HG02943 (cell line): ENCODE measurements around the gene C1orf174.

Experiments
- ATAC-seq: cut with Tn5 transposase; IDR thresholded peaks from one replicate; pipeline ENCODE4 v1.9.1; 2021; ENCODE audit warnings: mild to moderate bottlenecking, low read depth, moderate library complexity; ENCODE audit not compliant: unreplicated experiment

Gene C1orf174

DNA sequence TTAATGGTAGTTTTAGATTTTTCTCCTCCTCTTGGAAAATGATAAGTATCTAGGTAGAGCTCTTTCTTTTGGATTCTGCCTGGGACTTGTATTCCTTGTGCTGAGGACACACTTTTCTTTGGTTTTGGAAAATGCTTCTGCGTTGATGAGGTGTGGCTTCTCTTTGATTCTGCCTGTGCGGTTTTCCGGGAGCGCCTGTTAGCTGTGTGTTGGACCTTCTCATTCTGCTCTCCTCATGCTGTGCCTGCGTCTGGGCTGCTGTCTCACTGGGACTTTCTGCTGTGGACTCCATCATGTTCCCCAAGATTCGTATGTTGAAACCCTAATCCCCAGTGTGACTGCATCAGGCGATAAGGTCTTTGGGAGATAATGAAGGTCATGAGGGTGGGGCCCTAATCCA, 21.0 kb downstream of the C1orf174 start:
- ATAC-seq: no peak

DNA sequence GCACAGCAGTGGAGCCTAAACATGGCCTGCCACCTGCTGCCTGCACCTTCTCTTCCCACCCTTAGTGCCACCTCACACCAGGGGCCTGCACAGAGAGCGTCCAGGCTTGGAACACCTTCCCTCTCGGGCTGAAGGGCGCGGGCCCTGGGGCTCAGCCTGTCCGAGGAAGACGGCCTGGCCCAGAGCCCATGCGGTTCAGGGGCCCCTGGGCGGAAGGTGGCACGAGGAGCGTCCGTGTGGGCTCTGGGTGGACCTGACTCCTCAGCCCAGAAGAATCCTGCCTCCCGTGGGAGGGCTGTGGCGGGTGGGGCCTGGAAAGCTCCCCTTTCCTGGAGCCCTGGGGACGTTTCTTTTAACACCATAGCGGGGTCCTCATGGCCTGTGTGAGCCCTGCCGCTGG, 23.4 kb downstream of the C1orf174 start:
- no peak for ATAC-seq

DNA sequence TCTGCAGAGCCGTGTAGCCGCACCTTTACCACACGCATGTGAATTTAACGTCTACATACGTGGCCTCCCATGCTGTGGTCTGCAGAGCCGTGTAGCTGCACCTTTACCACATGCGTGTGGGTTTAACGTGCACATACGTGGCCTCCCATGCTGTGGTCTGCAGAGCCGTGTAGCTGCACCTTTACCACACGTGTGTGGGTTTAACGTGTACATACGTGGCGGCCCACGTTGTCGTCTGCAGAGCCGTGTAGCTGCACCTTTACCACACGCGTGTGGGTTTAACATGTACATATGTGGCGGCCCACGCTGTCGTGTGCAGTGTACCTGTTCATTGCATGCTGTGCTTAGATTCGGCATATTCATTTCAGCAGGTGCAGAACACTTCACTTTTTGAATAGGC, 25.3 kb downstream of the C1orf174 start:
- ATAC-seq: no peak

DNA sequence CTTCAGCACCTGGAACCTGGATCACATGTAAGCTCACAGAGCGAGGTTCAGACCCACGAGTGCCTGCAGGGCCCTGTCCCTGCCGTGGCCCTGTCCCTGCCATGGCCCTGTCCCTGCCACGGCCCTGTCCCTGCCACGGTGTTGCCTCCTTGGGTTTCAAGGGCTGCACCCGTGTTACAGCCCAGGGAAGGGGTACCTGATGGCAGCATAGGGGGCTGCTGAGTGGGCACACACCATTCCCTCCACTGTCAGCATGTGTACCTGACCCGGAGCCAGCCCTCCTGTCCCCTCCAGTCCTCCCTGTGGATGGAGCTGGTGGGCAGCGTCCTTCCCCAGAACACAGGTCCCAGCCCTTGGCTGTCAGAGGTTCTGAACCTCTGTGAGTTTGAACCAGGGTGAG, 27.5 kb downstream of the C1orf174 start:
- no peak for ATAC-seq

DNA sequence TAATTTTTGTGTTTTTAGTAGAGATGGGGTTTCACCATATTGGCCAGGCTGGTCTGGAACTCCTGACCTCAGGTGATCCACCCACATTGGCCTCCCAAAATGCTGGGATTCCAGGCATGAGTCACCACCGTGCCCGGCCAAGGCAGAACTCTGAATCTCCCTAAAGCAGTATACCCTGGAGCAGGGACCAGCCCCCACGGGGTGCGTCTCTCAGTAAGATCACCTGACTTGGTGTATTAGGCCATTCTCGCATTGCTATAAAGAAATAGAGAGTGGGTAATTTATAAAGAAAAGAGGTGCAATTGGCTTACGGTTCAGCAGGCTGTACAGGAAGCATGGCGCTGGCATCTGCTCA, 28.6 kb downstream of the C1orf174 start:
- ATAC-seq: no peak

DNA sequence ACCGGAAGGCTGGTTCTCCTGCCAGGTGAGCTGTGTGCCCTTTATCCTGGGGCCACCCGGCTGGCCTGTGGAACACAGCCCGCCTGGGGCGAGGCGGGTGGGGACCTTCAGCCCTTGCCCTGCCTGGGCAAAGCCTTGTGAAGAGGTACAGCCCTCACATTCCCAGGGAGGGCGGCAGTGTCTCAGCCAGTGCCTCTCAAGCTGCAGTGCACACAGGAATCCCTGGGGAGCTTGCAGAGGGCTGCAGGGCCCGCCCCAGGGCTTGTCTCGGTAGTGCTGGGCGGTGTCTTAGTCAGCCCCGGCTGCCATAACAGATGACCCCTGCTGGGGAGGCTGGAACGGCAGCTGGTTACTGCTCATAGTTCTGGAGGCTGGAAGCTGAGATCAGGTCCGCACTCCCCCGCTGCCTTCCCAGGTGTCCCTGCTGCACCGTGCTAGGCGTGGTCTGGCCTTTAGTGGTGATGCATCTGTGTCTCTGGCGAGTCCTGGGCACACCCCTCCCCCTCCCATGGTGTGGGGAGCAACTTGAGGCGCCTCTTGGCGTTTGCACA, 30.2 kb downstream of the C1orf174 start:
- ATAC-seq: no peak

DNA sequence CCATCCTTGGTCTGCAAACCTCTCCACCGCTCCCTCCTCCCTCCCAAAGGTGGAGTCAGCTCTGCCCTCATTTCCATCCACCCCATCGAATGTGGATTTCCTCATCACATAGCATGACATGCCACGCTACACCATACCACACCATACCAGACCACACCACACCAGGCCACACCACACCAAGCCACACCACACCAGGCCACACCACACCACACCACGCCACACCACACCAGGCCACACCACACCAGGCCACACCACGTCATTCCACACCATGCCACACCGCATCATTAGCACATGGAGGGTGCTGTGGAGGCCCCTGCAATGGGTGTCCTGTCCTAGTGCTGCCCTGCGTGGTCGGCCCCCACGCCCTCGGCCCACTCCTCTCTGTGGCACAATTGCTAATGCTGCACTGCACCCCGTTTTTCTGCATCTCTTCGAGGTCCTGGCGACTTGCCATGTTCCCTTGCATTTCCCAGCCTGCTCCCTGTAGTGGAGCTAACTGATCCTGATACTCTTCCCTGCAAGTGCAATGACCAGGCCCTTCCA, 31.5 kb downstream of the C1orf174 start:
- ATAC-seq: no peak

DNA sequence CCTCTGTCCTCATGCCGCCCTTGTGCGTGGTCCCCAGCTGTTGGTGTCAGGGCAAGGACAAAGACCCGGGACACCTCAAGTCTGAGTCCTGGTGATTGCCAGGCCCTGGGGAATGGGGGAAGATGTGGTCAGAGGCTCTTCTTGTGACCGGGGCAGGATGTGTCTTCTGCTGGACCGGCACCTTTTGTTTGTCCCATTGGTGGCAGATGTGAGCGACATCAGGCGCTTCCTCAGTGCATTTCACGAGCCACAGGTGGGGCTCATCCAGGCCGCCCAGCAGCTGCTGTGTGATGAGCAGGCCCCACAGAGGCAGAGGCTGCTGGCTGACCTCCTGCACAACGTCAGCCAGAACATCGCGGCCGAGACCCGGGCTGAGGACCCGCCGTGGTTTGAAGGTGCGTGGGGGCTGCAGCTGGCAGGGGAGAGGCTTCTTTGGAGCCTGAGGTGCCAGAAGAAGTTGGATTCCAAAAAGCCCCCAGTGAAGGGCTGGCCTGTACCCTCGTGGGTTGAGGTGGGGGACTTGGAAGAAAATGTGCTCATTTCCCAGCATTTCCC, 34.4 kb downstream of the C1orf174 start:
- ATAC-seq: no peak

DNA sequence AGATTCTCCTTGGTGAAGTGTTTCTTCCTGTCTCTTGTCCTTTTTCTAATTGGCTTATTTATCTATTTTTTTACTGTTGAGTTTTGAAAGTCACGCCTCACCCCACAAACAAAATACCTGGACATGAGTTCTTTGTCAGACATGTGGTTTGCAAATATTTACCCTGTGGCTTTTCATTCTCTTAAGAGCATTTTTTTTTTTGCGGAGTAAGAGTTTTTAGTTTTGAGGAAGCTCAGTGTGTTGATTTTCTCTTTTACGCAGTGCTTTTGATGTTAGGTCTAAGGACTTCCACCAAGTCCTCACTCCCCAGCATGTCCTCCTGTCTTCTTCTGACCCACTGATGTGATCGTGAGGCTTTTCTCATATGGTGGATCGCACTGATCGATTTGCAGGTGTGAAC, 35.2 kb downstream of the C1orf174 start:
- no peak for ATAC-seq

DNA sequence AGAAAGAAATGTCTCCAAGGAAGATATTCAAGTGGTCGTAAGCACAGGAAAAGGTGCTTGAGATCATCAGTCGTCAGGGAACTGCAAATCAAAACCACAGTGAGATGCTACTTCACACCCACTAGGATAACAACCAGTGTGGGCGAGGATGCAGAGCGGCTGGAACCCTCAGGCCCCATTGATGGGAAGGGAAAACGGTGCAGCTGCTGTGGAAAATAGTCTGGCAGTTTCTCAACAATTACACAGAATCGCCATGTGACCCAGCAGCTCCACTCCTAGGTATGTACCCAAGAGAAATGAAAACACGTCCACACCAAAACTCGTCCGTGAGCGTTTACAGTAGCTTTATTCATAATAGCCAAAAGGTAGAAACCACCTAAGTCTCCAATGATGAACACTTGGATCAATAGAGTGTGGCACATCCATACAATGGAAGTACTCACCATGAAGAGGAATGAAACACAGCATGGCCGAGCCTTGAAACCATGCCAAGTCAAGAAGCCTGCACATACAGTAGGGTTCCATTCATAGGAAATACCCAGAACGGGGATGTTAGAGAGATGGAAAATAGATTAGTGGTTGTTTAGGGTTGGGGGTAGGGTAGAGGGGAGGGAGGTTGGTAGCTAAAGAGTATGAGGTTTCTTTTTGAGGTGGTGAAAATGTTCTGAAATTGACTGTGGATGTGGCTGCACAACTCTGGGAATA, 36.7 kb downstream of the C1orf174 start:
- no peak for ATAC-seq

DNA sequence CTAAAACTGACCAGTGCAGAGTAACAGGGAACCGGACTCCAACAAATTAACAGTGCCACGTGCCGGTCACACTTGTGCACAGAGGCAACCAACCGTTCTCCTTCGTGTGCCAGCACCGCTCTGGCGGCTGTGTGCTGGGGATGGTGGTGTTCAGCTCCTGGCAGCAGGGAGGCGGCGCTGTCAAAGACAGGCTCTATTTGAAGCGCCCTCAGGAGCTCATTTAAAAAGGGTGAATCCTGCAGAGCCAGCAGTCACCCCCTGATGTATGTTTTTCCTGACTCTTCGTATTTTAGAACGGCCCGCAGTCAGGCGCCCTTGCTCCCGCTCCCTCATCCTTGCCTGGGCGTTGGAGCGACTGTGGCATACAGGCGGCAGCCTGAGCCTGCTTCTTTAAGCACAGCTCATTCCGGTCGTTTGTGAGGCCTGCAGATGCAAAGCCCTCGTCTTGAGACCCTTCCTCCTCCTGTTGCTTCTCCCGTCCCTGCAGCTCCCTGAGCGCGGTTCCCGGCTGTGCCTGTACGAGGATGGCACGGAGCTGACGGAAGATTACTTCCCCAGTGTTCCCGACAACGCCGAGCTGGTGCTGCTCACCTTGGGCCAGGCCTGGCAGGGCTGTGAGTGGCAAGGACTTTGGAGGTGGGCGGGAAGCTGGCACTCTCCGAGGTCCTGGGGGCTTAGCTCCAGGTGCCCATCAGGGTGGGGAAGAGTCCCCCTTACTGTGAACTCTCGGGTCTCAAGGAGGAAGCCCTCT, 41.7 kb downstream of the C1orf174 start:
- no peak for ATAC-seq

DNA sequence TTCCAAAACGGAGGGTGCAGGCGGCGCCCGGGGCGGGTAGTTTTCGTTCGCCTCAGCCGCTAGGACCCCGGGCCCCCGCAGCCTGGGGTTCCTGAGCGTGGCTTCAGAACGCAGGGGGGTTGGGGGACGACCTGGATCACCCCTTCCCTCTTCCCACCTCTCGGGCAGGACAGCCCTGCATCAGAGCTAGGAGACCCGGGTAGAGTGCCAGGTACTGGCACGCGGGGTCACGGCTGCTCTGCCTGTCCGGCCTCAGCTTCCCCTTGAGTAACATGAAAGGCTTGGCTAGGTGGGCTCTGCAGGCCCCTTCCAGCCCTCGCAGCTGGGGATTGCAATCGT, 42.3 kb downstream of the C1orf174 start:
- ATAC-seq: peak; percentile 0

DNA sequence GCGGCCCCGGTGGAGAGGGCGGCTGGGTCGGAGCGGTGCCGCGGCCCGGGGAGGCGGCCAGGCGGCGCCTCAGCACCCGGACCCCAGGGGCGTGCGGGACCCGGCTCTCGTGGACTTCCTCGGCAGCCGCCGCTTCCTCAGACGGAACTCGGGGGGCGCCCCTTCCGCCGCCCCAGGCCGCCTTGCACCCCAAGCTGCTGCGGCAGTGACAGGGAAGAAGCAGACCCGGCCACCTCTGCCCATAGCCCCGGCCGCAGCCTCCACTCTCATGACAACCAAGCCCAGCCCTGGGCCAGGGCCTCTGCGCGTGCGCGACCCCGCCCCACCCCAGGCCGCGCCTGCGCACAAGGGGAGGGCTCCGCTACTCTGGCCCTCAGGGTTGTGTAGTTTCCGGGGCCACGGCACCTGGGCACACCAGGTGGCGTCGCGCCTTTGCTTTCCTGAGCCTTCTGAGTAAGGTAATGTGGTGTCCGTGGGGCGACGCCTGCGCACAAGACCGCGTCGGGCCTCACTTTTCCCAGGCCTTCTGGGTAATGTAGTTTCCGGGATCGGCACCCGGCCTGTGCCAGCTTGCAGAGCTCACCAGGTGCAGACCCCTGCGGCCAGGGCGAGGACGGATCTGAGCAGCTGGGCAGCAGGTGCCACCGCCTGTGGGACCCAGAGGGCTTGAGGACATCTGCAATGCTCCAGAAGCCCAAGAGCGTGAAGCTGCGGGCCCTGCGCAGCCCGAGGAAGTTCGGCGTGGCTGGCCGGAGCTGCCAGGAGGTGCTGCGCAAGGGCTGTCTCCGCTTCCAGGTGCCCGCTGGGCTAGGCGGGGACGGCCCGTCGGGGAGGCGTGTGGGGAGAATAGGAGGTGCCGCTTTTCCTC, 42.9 kb downstream of the C1orf174 start, which contains the start of the genes CEP104 and DFFB:
Gene CEP104 (minus strand): TSS at position 289 of the 868 bp plus-strand sequence. CDS start 4,804 bp downstream, outside the sequence.
Gene DFFB (plus strand): TSS at position 554 of the 868 bp plus-strand sequence. CDS start 128 bp downstream, at position 682.
- peak; percentile 94 for ATAC-seq

DNA sequence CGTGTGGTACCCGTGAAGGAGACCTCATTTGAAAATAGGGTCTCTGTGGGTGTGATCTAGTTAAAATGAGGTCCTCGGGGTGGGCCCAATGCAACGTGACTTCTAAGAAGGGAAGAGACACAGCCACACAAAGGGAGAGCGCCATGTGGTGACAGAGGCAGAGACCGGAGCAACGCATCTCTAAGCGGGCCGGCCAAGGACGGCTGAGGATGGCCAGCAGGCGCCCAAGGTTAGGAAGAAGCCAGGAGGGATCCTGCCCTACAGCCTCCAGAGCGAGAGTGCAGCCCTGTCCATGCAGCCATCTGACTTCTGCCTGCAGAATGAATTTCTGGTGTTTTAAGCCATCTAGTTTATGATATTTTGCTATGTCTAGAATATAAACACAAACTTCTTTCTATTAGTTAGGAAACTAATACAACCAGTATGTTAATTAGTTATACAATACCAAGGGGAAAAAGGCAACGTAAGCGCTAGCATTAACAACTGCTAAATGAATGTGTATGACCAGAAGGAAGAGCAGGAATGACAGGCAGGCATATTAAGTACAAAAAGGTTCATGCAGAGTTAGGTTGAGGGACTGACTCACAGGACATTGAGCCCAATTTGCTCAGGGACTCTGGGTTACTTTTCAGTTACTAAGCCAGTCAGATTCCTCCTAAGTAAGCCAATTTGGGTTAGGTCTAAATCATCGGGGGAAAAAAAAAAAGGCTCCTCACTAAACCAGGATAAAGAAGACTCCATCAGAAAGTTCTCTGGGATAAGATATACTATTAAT, 47.2 kb downstream of the C1orf174 start:
- no peak for ATAC-seq

DNA sequence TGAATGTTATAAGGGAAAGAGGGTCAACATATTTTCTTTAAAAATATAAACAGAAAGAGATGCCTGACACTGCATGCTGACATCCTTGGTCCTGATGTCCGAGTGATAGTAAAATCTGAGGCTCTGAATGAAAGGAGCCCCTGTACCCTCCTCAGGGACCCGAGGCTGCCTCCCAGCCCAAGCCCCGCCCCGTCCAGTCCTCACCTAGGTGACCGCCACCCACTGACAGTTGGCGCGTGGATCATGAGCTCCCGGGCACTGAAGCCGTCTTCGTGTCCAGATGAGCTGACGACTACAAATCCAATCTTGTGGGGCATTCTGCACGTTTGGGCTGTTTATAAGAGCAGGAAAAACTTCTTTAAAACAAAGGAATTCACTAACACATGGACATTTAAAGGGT, 48.0 kb downstream of the C1orf174 start:
- no peak for ATAC-seq

DNA sequence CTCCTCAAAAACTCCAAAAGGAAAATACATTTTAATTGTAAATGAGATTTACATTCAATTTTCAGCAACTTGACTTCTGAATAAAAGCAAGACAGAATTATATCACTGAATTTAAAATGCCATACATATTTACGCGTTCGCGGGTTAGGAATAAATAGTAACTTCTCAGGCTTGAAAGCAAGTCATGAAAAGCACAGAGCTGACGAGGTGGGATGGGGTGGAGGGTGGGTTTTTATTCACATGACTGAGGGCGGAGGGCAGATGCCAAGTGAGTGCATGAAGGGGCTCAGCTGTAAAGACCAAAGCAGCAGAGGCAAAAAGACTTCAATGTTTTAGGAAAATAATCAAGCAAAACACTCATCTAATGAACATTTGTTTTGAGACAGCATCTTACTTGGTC, 48.8 kb downstream of the C1orf174 start:
- ATAC-seq: no peak

DNA sequence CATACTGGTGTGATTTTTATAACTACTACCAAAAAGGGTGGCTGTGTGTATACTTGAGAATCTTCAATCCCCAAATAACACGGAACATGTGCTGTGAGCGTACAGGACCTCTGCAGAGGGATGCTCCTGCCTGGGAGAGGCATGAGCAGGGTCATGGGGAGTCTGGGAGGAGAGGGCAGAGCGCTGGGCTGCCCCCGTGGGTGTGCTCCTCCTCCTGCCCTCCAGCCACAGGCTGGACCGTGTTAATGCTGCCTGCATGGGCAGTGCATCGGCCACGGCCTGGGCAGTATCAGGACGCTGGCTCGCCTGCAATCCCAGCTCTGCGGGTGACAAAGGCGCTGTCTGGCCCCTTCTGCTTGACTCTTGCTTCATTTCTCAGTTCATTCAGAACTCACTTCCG, 49.2 kb downstream of the C1orf174 start:
- ATAC-seq: no peak

DNA sequence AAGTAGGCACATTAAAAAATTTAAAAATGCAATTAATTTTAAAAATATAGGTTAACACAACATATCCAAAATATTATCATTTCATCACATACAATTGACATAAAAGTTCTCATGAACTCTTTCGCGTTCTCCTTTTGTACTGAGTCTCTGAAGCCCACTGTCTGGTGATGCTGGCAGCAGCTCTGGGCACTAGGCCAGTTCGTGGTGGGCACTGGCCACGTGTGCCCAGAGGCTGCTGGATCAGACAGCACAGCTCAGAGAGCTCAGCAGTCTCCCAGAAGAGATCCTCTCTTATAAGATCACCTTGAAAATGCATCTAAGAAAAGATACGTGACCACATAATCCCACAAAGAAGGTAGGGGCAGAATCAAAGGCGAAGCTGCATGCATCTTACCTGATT, 53.0 kb downstream of the C1orf174 start:
- no peak for ATAC-seq

DNA sequence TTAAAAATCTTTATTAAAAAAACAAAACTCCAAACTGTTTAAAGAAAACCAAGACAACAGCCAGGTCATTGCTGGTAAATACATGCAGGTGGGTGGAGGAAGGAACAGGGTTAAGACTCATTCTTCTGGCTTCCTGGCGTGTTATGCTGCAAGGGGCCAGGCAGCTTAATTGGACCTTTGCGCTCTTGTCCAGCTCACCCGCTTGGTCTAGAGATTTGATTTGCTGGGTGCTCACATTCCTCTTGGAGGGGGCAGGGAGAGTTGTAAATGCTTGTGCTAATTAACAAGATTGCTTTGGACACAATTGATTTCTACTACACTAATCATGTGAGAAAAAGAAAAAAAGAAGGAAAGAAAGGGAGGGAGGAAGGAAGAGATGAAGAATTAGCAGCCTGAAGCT, 53.5 kb downstream of the C1orf174 start:
- no peak for ATAC-seq

DNA sequence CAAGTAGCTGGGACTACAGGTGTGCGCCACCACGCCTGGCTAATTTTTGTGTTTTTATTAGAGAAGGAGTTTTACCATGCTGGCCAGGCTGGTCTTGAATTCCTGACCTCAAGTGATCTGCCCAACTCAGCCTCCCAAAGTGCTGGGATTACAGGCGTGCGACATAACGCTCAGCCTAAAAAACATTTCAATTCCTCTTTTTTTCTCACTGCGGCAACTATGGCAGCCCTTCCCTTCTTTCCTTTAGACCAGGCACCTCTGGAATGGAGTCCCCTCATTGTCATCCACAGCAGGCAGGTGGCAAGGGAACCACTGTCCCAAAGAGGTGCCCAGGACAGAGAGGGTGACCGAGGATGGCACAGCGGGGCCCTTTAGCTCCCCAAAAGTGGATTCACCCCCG, 57.2 kb downstream of the C1orf174 start:
- no peak for ATAC-seq
